GM18511 (cell line): ENCODE results near the gene ZNF691.
"Not testable (repeated sequence)": the region's sequence is repeated elsewhere in the genome, so short reads cannot be mapped to it uniquely, and the experiment has no call there.

Experiments
- ATAC-seq: cut with Tn5 transposase; IDR thresholded peaks from one replicate; pipeline ENCODE4 v1.9.1; 2021; ENCODE audit warnings: mild to moderate bottlenecking, moderate library complexity; ENCODE audit not compliant: unreplicated experiment

ZNF691 gene

DNA sequence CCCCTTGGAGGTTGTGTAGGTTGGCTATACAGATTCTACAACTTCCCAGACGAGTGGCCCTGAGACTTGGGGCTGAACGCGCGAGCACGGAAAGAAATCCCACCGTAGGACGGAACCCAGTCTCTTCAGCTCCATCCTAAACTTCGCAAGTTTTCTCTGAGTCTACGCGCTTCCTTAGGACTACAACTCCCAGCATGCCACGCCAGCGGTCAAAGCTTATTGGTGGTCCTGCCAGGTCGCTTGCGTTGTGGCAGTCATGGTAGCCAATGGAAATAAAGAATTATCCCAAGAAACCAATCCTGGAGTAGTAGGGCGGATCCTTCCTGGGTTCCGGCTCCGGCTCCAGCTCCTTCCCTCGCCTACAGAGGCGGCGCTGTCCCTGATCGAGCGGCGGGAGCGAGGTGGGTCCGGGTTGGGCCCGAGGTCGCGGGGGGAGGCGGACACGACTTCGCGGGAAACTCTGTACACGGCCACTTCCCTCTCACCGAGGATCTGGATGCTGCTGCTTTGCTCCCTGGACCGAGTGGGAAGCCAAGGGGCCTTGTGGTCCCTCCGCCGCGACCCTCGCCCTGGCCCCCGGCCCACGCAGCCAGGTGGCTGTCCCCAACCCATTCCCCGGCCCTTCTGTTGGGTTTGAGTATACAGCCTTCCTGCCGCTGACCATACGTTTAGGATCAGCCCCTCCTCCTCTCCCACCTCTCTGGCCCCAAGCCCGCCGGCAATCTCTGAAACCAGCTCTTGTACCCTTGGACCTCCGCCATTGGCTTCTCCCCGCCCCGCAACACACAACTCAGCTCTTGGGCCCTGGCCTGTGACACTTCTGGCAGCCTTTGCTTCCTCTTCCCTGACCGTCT, at the start of gene ZNF691:
TSS of gene ZNF691 (plus strand) at position 357 of the 854 bp plus-strand sequence. CDS start 3,046 bp downstream, outside the sequence.
- peak; percentile 92 for ATAC-seq

- no peak for ATAC-seq
Measured at GRCh38 chr1:42797414-42797813, 49.0 kb upstream of the ZNF691 start.

GRCh38 chr1:42797979-42798378, 48.4 kb upstream of the ZNF691 start:
- ATAC-seq: no peak

- no peak for ATAC-seq
Measured at GRCh38 chr1:42801832-42802473, 44.5 kb upstream of the ZNF691 start.

- ATAC-seq: no peak
Measured at GRCh38 chr1:42806171-42806570, 40.2 kb upstream of the ZNF691 start.

GRCh38 chr1:42806593-42806992, 39.8 kb upstream of the ZNF691 start:
- ATAC-seq: no peak

GRCh38 chr1:42807056-42807668, 39.3 kb upstream of the ZNF691 start:
- no peak for ATAC-seq

DNA sequence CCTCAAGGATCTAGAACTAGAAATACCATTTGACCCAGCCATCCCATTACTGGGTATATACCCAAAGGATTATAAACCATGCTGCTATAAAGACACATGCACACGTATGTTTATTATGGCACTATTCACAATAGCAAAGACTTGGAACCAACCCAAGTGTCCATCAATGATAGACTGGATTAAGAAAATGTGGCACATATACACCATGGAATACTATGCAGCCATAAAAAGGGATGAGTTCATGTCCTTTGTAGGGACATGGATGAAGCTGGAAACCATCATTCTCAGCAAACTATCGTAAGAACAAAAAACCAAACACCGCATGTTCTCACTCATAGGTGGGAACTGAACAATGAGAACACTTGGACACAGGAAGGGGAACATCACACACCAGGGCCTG, 31.6 kb upstream of the ZNF691 start:
- not testable (repeated sequence) for ATAC-seq

- ATAC-seq: no peak
Measured at GRCh38 chr1:42815941-42816584, 30.4 kb upstream of the ZNF691 start.

- peak; percentile 91 for ATAC-seq
Measured at GRCh38 chr1:42816585-42817439, 29.6 kb upstream of the ZNF691 start, which contains the start of the genes ERMAP and SVBP. Gene ERMAP (plus strand): TSS chr1:42817122. CDS start chr1:42830449, 13,327 bp downstream. Gene SVBP (minus strand): TSS chr1:42817397. CDS start chr1:42816544, 853 bp downstream.

DNA sequence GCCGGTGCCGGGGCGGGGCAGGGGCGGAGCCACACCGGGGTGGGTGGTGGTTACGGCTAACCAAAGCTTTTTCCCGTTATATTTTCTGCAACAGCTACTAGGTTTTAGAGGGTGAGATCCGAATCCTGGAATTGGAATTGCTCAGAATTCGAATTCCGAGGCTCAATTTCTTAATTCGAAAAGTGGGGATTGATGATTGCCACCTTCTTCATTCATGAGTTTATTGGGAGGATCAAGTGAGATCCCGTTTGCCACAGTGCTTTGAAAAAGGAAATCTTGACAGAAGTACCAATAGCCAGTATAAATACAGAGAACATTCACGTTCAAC, 29.0 kb upstream of the ZNF691 start:
- ATAC-seq: no peak

DNA sequence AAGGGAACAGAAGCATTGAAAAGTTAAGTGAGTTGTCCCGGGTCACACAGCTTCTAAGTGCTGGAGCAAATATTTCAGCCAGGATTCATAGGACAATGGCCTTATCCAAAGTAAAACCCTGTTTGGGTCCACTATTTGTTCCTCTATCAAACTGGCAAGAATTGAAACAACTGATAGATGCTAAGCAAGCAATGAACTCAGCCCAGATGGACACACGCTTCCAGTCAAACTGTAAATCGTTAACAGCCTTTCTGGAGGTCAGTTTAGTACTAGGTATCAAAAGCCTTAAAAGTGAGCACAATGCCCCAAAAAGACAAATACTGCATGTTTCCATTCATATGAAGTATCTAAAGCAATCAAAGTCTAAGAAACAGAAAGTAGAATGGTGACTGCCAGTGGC, 28.4 kb upstream of the ZNF691 start:
- no peak for ATAC-seq

DNA sequence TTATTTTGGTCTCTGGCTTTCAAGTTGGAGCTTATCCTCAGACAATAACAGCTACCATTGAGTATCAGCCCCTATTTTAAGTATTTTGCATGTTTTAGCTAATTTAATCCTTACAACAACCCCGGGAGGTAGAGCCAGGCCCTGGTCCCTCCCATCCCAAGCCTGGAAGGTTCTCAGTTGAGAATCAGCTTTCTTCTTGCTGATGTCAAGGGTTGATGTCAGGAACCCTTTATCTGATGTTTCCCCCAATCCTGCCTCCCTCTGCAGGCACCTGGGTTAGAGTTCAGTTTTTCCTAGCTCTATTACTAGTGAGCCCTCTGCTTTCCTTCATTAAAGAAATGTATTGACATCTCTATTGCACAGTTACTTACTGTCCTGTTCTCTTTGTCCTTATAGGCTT, 25.6 kb upstream of the ZNF691 start:
- ATAC-seq: no peak

GRCh38 chr1:42821690-42822089, 24.7 kb upstream of the ZNF691 start:
- no peak for ATAC-seq

DNA sequence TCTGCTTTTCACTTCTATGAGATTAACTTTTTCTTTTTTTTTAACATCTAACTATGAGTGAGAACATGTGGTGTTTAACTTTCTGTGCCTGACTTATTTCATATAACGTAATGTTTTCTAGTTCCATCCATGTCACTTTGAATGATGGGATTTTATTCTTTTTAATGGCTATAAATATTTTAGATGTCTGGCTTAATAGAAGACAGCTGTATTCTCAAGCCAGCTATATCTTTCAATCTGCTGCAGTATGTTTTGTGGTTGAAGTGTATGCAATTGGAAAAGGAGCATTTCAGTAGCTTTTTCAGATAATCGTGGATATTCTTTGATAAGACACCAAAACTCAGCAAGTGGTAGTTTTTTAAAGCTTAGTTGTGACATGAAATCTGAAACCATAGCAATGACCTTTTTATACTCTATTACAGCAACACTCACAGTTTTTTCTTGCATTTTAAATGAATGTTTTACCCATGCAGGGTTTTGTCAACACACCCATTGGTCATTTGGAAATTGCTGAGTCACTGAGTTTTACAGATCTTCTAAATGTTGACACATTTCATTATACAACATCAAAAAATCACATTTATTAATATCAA, 23.5 kb upstream of the ZNF691 start:
- ATAC-seq: no peak

DNA sequence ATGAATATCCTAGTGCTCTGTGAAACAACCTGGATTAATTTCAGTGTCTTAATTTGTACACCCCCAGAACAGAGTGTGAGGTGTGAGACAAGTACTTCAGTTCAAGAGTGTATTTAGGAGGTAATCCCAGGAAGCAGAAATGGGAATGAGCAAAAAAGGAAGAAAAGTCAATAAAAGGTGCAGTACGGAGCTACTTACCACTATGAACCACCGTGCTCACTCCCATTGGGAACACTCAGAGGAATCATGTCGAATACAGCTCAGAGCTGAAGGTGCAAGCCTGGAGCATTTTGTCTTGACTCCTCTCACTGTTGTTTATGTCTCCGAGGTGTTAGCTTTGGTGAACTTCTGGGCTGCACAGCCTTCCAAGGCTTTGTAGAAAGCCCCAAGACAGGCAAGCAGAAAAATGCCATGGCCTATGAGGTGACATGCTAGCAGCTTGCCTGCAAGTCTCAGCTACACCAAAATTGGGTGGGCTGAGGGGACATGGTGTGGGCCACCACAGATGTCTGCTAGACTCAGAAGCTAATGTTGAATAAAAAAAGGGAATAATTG, 21.9 kb upstream of the ZNF691 start:
- no peak for ATAC-seq

- ATAC-seq: no peak
Measured at GRCh38 chr1:42825036-42825851, 21.2 kb upstream of the ZNF691 start.

DNA sequence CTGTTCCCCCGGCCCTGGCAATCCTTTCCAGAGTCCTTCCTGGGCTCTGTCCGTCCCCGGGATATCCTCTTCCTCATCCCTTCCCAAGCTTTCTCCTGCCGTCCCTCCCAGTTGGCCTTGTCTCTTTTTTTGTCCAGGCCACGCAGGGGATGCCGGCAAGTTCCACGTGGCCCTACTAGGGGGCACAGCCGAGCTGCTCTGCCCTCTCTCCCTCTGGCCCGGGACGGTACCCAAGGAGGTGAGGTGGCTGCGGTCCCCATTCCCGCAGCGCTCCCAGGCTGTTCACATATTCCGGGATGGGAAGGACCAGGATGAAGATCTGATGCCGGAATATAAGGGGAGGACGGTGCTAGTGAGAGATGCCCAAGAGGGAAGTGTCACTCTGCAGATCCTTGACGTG, 15.8 kb upstream of the ZNF691 start:
- no peak for ATAC-seq

GRCh38 chr1:42831273-42831672, 15.1 kb upstream of the ZNF691 start:
- ATAC-seq: no peak
